Adipose tissue (tissue), 3 donors: ENCODE data around the gene PIP5K1A. TPM values are rescaled to one million over a fixed set of nuclear protein-coding genes. Genes with fewer than 3 reads are reported as not detected.

Source experiments
- H3K27ac ChIP-seq: one replicate; pipeline ENCODE4 v1.5.1; 2013; ENCODE audit warnings: low read depth, low read length
- WGBS, 3 donors: extraction: QIAGEN DNeasy Blood & Tissue Kit; methylation state at CpG; one replicate each; pipeline ENCODE4 v1.1.7; 2013; 5-methylcytosine and 5-hydroxymethylcytosine counted together
- polyA plus RNA-seq, 3 donors: library from polyadenylated mRNA; stranded (reverse); fragments of 200-250 nt; gene quantifications; one replicate each; pipeline ENCODE4 v1.2.3, GENCODE V29; 2013
- donor health status: healthy with polysubstance abuse.
- donor health status: Bipolar disorder and iron deficiency.
- donor health status: healthy.

The PIP5K1A gene
- polyA plus RNA-seq, 3 donors: 6.9 to 28.8 (median 25.1) TPM

DNA sequence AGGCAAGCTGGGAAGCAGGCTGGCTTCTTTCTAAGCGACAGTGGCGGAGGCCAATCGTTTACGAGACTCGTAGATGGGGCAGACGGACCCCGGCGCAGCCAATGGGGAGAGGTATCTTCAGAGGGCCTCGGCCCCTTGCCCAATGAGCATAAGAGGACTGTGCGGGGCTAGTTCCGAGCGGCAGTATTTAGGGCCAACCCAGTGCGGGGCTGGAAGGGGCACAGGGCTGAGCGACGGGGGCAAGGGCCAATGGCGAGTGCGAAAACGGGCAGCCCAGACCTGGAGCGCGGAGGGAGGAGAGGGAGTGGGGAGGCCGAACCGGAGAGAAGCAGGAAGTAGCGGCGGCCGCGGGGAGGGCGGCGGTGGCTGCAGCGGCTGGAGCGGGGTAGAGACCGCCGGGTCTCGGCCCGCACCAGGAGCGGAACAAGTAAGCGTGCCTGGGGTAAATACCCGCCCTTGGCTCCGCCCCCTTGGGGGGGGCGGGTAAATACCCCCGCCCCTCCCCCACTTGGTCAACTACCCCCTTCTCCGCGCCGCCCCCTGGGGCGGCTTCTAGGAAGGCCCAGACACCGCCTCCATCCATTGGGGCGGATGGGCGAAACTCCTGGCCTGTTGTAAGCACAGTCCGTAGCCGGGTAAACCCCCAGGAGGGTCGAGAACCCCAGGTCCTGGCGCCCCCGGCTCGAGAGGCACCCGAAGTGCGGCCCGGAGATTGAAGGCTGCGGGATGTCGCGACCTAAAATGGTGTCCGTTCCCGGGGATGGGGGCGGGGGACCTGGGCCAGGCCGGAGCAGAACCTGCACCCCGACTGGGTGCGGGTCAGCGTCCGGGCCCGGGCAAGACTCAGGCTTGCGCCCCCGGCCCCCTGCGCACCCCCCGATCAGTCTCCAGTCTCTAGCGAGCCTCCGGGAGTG is 83.9 kb downstream of the PIP5K1A start, which contains the start of gene ZNF687:
Gene ZNF687, plus strand, starts transcription at position 331 of the 914 bp plus-strand sequence. CDS start 3,993 bp downstream, outside the sequence.
- 0% methylated on average over 65 to 74 of the region's 74 CpGs for WGBS, 3 donors
- H3K27ac ChIP-seq: peak within 1 kb of the TSS; percentile 90

DNA sequence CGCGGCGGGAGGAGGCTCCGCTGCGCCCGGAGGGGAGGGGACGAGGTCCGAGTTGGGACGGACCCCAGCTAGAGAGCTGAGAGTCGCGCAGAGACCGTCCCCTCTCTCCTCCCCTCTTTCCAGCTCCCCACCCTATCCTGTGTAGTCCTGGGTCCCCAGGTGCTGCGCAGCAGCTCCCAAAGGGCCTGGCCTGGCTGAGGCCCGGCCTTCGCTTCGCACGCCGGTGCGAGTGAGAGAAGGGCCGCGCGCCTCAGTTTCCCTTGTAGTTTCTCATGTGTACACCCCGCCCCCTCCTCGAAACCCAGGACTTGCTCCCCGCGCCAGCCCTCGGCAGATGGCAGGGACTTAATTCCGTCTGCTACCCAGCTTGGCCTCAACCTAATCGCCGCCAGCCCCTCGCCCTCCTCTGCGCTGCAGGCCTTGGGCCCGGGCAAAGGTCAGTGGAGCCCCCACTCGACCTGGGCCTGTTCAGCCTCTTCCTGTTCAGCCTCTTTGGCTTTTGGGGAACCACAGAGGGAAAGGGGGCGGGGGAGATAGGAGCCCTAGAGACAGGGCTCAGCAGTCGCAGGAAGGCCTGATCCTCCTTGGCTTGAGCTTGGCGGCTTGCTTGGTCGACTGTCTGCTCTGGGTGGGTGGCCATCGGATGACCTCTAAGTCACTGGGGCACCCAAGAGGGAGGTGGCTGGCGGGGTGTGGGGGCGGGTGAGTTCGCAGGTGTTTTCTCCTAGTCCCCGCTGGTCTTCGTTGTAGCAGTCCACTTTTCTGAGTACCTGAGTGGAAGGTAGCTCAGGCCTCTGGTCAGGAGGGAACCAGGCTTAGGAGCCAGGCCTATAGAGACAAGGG is 84.8 kb downstream of the PIP5K1A start:
- peak overlapping the region; percentile 90 for H3K27ac ChIP-seq
- 5 to 8% (median 7%) methylated on average over 35 to 44 of the region's 44 CpGs for WGBS, 3 donors

GRCh38 chr1:151284013-151284577 is 85.7 kb downstream of the PIP5K1A start:
- 42 to 74% (median 73%) methylated on average over 2 of the region's 2 CpGs for WGBS, 3 donors
- no peak overlapping the region for H3K27ac ChIP-seq

DNA sequence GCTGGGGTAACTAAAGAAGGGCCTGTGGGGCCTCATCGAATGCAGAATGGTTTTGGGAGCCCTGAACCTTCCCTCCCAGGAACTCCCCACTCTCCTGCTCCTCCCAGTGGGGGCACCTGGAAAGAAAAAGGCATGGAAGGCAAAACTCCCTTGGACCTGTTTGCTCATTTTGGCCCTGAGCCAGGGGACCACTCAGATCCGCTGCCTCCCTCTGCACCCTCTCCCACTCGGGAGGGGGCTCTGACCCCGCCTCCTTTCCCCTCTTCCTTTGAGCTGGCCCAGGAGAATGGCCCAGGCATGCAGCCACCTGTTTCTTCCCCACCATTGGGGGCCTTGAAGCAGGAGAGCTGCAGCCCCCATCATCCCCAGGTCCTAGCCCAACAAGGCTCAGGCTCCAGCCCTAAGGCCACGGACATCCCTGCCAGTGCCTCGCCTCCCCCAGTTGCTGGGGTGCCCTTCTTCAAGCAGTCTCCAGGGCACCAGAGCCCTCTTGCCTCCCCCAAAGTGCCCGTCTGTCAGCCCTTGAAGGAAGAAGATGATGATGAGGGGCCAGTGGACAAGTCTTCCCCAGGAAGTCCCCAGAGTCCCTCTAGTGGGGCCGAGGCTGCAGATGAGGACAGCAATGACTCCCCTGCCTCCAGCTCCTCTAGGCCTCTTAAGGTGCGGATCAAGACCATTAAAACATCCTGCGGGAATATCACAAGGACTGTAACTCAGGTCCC is 88.4 kb downstream of the PIP5K1A start:
- 81 to 83% (median 83%) methylated on average over 10 of the region's 10 CpGs for WGBS, 3 donors

DNA sequence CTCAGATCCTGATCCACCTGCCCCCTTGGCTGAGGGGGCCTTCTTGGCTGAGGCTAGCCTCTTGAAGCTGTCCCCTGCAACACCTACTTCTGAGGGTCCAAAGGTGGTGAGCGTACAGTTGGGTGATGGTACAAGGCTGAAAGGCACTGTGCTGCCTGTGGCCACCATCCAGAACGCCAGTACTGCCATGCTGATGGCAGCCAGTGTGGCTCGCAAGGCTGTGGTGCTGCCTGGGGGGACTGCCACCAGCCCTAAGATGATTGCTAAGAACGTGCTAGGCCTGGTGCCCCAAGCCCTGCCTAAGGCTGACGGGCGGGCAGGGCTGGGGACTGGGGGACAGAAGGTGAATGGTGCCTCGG is 89.0 kb downstream of the PIP5K1A start:
- 93 to 95% (median 94%) methylated on average over 6 to 7 of the region's 7 CpGs for WGBS, 3 donors
- H3K27ac ChIP-seq: no peak overlapping the region

More for the DNA sequence above, 88.4 kb downstream of the PIP5K1A start:
- H3K27ac ChIP-seq: no peak overlapping the region

- 91 to 95% (median 93%) methylated on average over 21 to 22 of the region's 22 CpGs for WGBS, 3 donors
Measured at GRCh38 chr1:151287767-151288500, 89.6 kb downstream of the PIP5K1A start.

DNA sequence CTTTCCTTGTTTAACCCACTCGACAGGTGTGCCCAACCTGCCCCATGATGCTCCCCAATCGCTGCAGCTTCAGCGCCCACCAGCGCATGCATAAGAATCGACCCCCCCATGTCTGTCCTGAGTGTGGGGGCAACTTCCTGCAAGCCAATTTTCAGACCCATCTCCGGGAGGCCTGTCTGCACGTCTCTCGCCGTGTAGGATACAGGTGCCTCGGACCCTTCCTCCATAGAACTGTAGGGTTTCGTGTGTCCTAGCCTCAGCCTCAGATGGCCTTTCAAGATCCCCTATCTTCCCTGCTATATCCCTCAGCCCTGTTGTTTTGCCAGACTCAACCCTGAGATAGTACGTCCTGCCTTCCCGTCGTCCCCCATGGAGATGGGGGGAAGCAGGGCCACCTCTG is 90.2 kb downstream of the PIP5K1A start:
- WGBS, 3 donors: 82 to 88% (median 87%) methylated on average over 14 of the region's 14 CpGs

More at GRCh38 chr1:151287767-151288500, 89.6 kb downstream of the PIP5K1A start:
- no peak overlapping the region for H3K27ac ChIP-seq

DNA sequence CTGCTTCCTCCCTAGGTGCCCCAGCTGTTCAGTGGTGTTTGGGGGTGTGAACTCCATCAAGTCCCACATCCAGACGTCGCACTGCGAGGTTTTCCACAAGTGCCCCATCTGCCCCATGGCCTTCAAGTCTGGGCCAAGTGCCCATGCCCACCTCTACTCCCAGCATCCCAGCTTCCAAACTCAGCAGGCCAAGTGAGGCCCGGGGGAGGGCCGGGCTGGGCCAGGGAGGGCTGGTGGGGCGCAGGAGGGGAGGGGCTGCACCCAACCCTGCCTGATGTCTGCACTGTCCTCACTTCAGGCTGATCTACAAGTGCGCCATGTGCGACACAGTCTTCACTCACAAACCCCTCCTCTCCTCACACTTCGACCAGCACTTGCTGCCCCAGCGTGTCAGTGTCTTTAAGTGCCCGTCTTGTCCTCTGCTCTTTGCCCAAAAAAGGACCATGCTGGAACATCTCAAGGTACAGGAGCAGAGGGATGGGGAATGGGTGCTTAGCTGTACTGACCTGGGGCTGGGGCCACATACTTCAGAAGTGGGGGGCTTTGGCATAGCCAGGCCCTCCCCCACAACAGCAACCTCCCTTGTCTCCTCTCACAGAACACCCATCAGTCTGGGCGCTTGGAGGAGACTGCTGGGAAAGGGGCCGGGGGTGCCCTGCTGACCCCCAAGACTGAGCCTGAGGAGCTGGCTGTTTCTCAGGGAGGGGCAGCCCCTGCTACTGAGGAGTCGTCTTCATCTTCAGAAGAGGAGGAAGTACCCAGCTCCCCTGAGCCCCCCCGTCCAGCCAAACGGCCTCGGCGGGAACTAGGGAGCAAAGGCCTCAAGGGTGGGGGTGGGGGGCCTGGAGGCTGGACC is 91.0 kb downstream of the PIP5K1A start:
- H3K27ac ChIP-seq: no peak overlapping the region
- WGBS, 3 donors: 74 to 75% (median 75%) methylated on average over 18 of the region's 18 CpGs

More for the DNA sequence above, 90.2 kb downstream of the PIP5K1A start:
- no peak overlapping the region for H3K27ac ChIP-seq

- WGBS, 3 donors: 86 to 91% (median 88%) methylated on average over 21 of the region's 21 CpGs
Measured at GRCh38 chr1:151289991-151290708, 91.8 kb downstream of the PIP5K1A start.

GRCh38 chr1:151290709-151291303 is 92.5 kb downstream of the PIP5K1A start:
- no peak overlapping the region for H3K27ac ChIP-seq
- WGBS, 3 donors: 72 to 80% (median 79%) methylated on average over 19 of the region's 19 CpGs

More at GRCh38 chr1:151289991-151290708, 91.8 kb downstream of the PIP5K1A start:
- H3K27ac ChIP-seq: no peak overlapping the region

DNA sequence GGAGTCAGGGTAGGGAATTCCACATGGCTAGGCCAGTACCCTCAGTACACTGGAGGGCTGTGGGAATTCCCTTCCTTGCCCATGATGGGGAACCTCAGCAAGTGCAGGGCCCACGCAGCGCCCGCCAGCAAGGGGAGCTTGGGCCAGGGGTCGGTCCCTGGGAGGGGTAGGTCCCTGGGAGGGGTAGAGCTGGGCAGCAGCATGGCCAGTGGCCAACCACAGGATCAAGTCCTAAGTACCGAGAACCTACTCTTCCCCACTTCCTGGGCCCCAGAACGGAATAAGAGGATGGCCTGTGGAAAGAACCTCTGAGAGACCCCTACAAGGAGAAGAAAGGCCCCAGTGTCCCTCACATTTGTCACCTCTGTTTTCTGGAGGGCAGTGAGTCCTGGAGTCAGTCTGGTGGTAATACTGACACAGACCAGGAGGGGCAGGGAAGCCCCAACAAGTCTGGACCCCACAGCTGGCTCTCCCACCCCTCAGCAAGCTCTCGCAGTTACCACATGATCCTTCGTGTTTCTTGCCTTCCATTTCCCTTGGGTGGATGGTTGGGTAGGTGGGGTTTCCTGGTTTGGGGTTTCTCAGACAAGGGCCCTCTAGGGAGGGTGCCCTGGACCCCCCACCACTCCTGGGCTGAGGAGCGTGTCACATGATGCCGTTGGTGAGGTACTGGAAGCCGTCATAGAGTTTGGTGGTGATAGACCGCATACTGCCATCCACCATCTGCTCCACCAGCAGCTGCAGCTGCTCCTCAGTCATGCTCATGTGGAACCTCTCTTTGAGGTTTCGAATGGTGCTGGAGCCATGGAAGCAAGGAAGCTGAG is 94.1 kb downstream of the PIP5K1A start:
- 78 to 81% (median 79%) methylated on average over 13 of the region's 13 CpGs for WGBS, 3 donors
- no peak overlapping the region for H3K27ac ChIP-seq

DNA sequence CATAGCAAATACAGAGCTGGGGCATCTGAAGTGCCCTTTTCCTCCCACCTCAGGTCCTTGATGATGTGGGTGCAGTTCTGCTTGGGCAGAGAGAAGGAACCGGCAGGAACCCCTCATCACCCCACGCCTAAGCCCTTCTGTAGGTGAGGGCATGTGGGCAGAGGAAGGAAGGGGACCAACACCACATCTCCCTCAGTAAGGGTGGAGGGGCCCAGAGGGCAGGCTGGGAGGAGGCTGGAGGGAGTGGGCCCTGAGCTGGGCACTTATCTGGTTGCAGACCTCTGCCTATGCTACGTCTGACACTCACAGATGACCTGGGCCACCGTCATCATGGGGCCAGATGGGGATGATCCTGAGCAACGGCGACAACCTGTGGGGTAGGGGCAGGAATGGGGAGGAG is 94.7 kb downstream of the PIP5K1A start:
- WGBS, 3 donors: 80 to 84% (median 82%) methylated on average over 6 of the region's 6 CpGs
- no peak overlapping the region for H3K27ac ChIP-seq

- no peak overlapping the region for H3K27ac ChIP-seq
- 86 to 93% (median 91%) methylated on average over 2 of the region's 2 CpGs for WGBS, 3 donors
Measured at GRCh38 chr1:151294742-151295462, 96.5 kb downstream of the PIP5K1A start.
